Right atrium auricular region (tissue), 2 donors: ENCODE measurements around the gene MYADM. TPM values are rescaled to one million over a fixed set of nuclear protein-coding genes. Genes with fewer than 3 reads are reported as not detected.

ENCODE experiments used
- DNase-seq: peaks from one replicate; pipeline ENCODE4 v3.0.0-alpha.2; 2019; ENCODE audit warnings: low spot score
- H3K27ac ChIP-seq, 2 donors: fragments of 200-600 bp; sonication (generic); 1 replicate in 1 of 2; 2 replicates in 1 of 2; pipeline ENCODE4 v1.5.1; 2016 to 2019
- H3K27me3 ChIP-seq, 2 donors: fragments of 200-600 bp; sonication (generic); one replicate each; pipeline versions ENCODE4 v1.5.1 to v1.6.0; 2017 to 2019
- H3K36me3 ChIP-seq: fragments of 200-600 bp; sonication (generic); one replicate; pipeline ENCODE4 v1.5.1; 2016
- H3K4me1 ChIP-seq, 2 donors: fragments of 200-600 bp; sonication (generic); one replicate each; pipeline versions ENCODE4 v1.5.1 to v1.6.0; 2017 to 2019
- H3K4me3 ChIP-seq, 2 donors: fragments of 200-600 bp; sonication (generic); 1 replicate in 1 of 2; 2 replicates in 1 of 2; pipeline ENCODE4 v1.5.1; 2017 to 2019; ENCODE audit warnings: mild to moderate bottlenecking in 1 of 2, moderate library complexity in 1 of 2
- H3K9me3 ChIP-seq, 2 donors: fragments of 200-600 bp; sonication (generic); one replicate each; pipeline ENCODE4 v1.5.1; 2019
- CTCF ChIP-seq, 2 donors: fragments of 200-600 bp; sonication (generic); IDR thresholded peaks; one replicate each; pipeline ENCODE4 v1.5.1; 2019; ENCODE audit warnings: antibody characterized with exemption in 2 of 2
- total RNA-seq, 2 donors: library from RNA; depleted of rRNA; stranded (reverse); fragments of >200 nt; gene quantifications; one replicate each; pipeline ENCODE4 v1.1.0, GENCODE V29; 2016

The MYADM gene
- total RNA-seq, 2 donors from 2014 or later, result 117 to 150 TPM

GRCh38 chr19:53881482-53882390, 14.1 kb downstream of the MYADM start, which contains the start of gene PRKCG:
Gene PRKCG, plus strand, starts transcription at chr19:53882197. Its CDS starts 298 bp downstream, at chr19:53882495.
- DNase-seq, result no peak
- peak; percentile 21 to 73 for TF ChIP-seq CTCF (IDR thresholded peaks at IDR 0.05)
- Histone ChIP-seq H3K27me3 (peaks cover 14 to 17% of the 10 kb centered on the region in 2 donors), H3K36me3 (no peaks in the 10 kb centered on the region), H3K4me3 (peak within 1 kb of the TSS; percentile 27 to 45), H3K4me1 (peaks cover 0 to 32% of the 10 kb centered on the region in 2 donors), H3K27ac (no peak within 1 kb of the TSS), H3K9me3 (no peaks in the 10 kb centered on the region)

- Histone ChIP-seq H3K27me3 (peaks cover 14 to 17% of the 10 kb centered on the region in 2 donors), H3K27ac (no peak overlapping the region), H3K9me3 (no peaks in the 10 kb centered on the region), H3K4me1 (peaks cover 0 to 32% of the 10 kb centered on the region in 2 donors), H3K4me3 (peak overlapping the region in 1 of 2 donors; percentile 45), H3K36me3 (no peaks in the 10 kb centered on the region)
- no peak for DNase-seq
- TF ChIP-seq CTCF (IDR thresholded peaks at IDR 0.05), result no peak
Measured at GRCh38 chr19:53882391-53883050, 14.8 kb downstream of the MYADM start.

GRCh38 chr19:53883231-53883661, 15.6 kb downstream of the MYADM start:
- Histone ChIP-seq H3K4me1 (peaks cover 0 to 32% of the 10 kb centered on the region in 2 donors), H3K27ac (no peak overlapping the region), H3K36me3 (no peaks in the 10 kb centered on the region), H3K9me3 (no peaks in the 10 kb centered on the region), H3K4me3 (no peak overlapping the region), H3K27me3 (peaks cover 14 to 17% of the 10 kb centered on the region in 2 donors)
- no peak for TF ChIP-seq CTCF (IDR thresholded peaks at IDR 0.05)
- DNase-seq, result no peak

- Histone ChIP-seq H3K36me3 (no peaks in the 10 kb centered on the region), H3K4me3 (no peak overlapping the region), H3K27ac (no peak overlapping the region), H3K4me1 (peaks cover 0 to 30% of the 10 kb centered on the region in 2 donors), H3K9me3 (no peaks in the 10 kb centered on the region), H3K27me3 (peaks cover 14 to 17% of the 10 kb centered on the region in 2 donors)
- DNase-seq, result no peak
- TF ChIP-seq CTCF (IDR thresholded peaks at IDR 0.05), result no peak
Measured at GRCh38 chr19:53883741-53884140, 16.1 kb downstream of the MYADM start.

- no peak for TF ChIP-seq CTCF (IDR thresholded peaks at IDR 0.05)
- Histone ChIP-seq H3K27ac (no peak overlapping the region), H3K27me3 (peaks cover 14 to 17% of the 10 kb centered on the region in 2 donors), H3K9me3 (no peaks in the 10 kb centered on the region), H3K4me3 (no peak overlapping the region), H3K36me3 (no peaks in the 10 kb centered on the region), H3K4me1 (peaks cover 0 to 27% of the 10 kb centered on the region in 2 donors)
- DNase-seq, result no peak
Measured at GRCh38 chr19:53884256-53884655, 16.6 kb downstream of the MYADM start.
